Measurements from ENCODE around the gene TOB1. TPM values are rescaled to one million over a fixed set of nuclear protein-coding genes. Genes with fewer than 3 reads are reported as not detected.

Gene TOB1
- total and polyA plus RNA-seq, 2 donors, result 7.7 to 49.3 TPM

DNA sequence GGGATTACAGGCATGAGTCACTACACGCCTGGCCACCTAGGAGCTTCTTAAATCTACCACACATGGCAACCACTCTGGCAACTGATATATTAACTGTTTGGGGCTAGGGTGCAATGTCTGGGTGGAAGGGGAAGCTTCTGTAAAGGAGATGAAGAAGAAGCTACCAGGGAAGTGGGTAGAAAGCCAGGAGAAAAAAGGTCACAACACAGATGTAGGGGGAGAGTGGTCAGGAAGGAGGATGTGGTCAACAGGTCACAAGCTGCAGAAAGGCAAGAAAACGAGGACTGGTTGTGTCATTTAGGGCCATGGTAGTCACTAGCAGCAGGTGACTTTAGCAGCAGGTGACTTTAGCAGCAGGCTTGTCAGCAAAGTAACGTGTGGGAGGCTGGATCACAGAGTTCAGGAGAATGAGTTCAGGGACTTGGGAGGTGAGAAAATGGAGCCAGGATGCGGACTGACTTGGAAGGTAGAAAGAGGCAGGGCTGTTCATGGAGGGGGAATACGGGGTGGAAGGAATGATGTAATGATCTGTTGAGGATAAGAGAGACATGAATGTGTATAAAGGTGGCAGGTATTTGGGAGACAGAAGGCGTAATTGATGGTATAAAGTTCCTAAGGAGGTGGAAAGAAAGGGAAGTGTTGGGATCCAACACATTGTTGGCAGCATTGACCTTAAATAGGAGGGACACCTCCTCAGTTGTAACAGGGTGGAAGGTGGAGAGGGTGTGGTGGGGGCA lies 47.1 kb downstream of the TOB1 start:
- WGBS, result 66% methylated on average over 6 of the region's 6 CpGs

DNA sequence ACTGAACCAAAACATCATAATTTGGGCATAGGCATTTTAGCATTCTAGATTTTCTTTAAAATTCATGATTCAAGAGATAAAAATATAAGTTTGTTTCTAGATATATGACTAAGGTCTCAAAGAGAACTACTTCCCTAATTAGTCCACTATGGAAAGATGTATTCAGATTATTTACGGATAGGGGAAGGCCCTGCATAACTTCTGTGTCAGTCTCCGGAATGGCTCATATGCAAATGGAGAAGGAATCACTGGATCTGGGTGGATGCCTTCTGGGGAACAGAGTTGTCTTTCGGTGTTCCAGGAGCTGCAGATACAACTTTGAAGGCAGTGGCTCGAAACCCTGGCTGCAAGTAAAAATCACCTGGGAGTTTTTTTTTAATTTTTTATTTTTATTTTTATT lies 47.9 kb downstream of the TOB1 start:
- H3K36me3 ChIP-seq (ENCODE audit: control insufficient read depth in 2 of 2, insufficient read depth in 2 of 2, low read length in 1 of 2), result no peaks in the 10 kb centered on the region
- no peak overlapping the region for H3K4me3 ChIP-seq (ENCODE audit: low read length in 2 of 2)
- no peaks in the 10 kb centered on the region for H3K9me3 ChIP-seq (ENCODE audit: control insufficient read depth in 2 of 2, insufficient read depth in 1 of 2, low read length in 1 of 2)
- peaks cover 2 to 12% of the 10 kb centered on the region in 2 donors for H3K27me3 ChIP-seq (ENCODE audit: control insufficient read depth in 2 of 2, insufficient read depth in 1 of 2, low read length in 1 of 2)
- H3K4me1 ChIP-seq (ENCODE audit: control insufficient read depth in 2 of 2, insufficient read depth in 2 of 2, low read length in 2 of 2), result peaks cover 0 to 2% of the 10 kb centered on the region in 2 donors
- WGBS, result 95% methylated on average over 4 of the region's 4 CpGs
- DNase-seq (ENCODE audit: low read depth in 6 of 9, low spot score in 9 of 9), result no peak
- H3K27ac ChIP-seq (ENCODE audit: low read depth in 1 of 2, low read length in 1 of 2), result no peak overlapping the region

More for the DNA sequence above, 47.1 kb downstream of the TOB1 start:
- Histone ChIP-seq H3K36me3 (ENCODE audit: control insufficient read depth in 2 of 2, insufficient read depth in 2 of 2, low read length in 1 of 2) (no peaks in the 10 kb centered on the region), H3K27me3 (ENCODE audit: control insufficient read depth in 2 of 2, insufficient read depth in 1 of 2, low read length in 1 of 2) (peaks cover 2 to 12% of the 10 kb centered on the region in 2 donors), H3K9me3 (ENCODE audit: control insufficient read depth in 2 of 2, insufficient read depth in 1 of 2, low read length in 1 of 2) (no peaks in the 10 kb centered on the region), H3K27ac (ENCODE audit: low read depth in 1 of 2, low read length in 1 of 2) (no peak overlapping the region), H3K4me3 (ENCODE audit: low read length in 2 of 2) (no peak overlapping the region), H3K4me1 (ENCODE audit: control insufficient read depth in 2 of 2, insufficient read depth in 2 of 2, low read length in 2 of 2) (peaks cover 0 to 2% of the 10 kb centered on the region in 2 donors)
- no peak for DNase-seq (ENCODE audit: low read depth in 6 of 9, low spot score in 9 of 9)

DNA sequence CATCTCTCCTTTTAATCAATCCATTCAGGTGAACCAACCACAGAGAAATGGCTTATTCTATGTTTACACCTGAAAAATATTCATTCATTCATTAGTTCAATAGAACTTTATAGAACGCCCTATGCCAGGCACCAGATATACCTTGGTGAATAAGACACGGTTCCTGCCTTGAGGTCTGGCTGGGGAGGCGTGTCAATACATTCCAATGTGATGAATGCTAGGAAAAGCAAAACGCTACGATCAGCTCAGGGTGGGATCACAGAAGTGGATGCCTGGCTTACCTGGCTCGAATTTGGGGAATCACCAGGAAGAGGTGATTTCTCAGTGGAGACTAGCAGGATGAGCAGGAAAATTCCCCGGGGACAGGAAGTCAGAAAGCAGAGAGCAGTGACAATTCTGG lies 48.3 kb downstream of the TOB1 start:
- Histone ChIP-seq H3K4me3 (ENCODE audit: low read length in 2 of 2) (no peak overlapping the region), H3K4me1 (ENCODE audit: control insufficient read depth in 2 of 2, insufficient read depth in 2 of 2, low read length in 2 of 2) (peaks cover 0 to 2% of the 10 kb centered on the region in 2 donors), H3K27me3 (ENCODE audit: control insufficient read depth in 2 of 2, insufficient read depth in 1 of 2, low read length in 1 of 2) (peaks cover 2 to 12% of the 10 kb centered on the region in 2 donors), H3K27ac (ENCODE audit: low read depth in 1 of 2, low read length in 1 of 2) (no peak overlapping the region), H3K9me3 (ENCODE audit: control insufficient read depth in 2 of 2, insufficient read depth in 1 of 2, low read length in 1 of 2) (no peaks in the 10 kb centered on the region), H3K36me3 (ENCODE audit: control insufficient read depth in 2 of 2, insufficient read depth in 2 of 2, low read length in 1 of 2) (no peaks in the 10 kb centered on the region)
- DNase-seq (ENCODE audit: low read depth in 6 of 9, low spot score in 9 of 9), result no peak
- 89% methylated on average over 7 of the region's 7 CpGs for WGBS

DNA sequence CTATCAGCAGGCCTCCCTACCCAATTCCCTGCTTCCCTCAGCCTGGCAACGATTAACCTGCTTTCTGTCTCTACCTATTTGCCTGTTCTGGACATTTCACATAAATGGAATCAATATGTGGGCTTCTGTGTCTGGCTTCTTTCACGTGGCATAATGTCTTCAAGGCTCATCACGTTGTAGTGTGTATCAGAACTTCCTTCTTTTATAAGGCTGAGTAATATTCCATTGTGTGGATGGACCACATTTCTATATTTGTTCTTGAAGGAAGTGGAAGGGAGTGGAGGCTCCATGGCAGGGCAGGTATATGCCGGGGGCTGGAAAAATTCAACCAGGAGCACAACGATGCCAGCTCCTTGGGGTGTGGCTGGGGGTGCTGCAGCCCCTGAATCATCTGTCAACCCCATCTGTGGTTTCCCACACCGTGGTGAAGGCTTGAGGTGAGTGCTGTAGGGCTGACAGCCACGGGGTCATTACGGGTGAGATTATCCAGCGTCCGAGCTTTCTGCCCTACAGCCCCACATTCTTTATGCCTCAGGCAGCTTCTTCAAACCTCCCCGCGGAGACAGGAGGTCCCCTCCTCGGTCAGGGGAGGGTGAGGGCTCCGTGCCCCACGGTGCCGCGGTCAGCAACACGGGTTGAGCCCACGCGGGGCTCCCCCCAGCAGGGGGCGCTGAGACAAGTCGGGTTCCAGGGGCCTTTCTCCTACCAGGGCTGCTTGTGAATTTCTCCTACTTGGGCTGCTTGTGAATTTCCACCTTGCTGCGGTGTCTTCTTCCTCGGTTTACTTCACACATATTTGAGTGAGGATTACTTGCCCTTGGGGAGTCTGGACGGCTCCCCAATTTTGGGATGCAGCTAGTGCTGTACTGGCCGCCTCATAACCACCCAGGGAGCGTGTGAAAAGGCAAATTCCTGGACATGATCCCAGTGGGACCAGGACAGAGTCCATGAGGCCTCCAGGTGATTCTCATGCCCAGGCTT lies 49.1 kb downstream of the TOB1 start:
- Histone ChIP-seq H3K27me3 (ENCODE audit: control insufficient read depth in 2 of 2, insufficient read depth in 1 of 2, low read length in 1 of 2) (peaks cover 2 to 12% of the 10 kb centered on the region in 2 donors), H3K4me1 (ENCODE audit: control insufficient read depth in 2 of 2, insufficient read depth in 2 of 2, low read length in 2 of 2) (peaks cover 0 to 2% of the 10 kb centered on the region in 2 donors), H3K27ac (ENCODE audit: low read depth in 1 of 2, low read length in 1 of 2) (no peak overlapping the region), H3K36me3 (ENCODE audit: control insufficient read depth in 2 of 2, insufficient read depth in 2 of 2, low read length in 1 of 2) (no peaks in the 10 kb centered on the region), H3K9me3 (ENCODE audit: control insufficient read depth in 2 of 2, insufficient read depth in 1 of 2, low read length in 1 of 2) (no peaks in the 10 kb centered on the region), H3K4me3 (ENCODE audit: low read length in 2 of 2) (no peak overlapping the region)
- 36% methylated on average over 27 of the region's 27 CpGs for WGBS
- DNase-seq (ENCODE audit: low read depth in 6 of 9, low spot score in 9 of 9), result peak in 5 of 9 donors; percentile 11 to 58 (median 43)

DNA sequence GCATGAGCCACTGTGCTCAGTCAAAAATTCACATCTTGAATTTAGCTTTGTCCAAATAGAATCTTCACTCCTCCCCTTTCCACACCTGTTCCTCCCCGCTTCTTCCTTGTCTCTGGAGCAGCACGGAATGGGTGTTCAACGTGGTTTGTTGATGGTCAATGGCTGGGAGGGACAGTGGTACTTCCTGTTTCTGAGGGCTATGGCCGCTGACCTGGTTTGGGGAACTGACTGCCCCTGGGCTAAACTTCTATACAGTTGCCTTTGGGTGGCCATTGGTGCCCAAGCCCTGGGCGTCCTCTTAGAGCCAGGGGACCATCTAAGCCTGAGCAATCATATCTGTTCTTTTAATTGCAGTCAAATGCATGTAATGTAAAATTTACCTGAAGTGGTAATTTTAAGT lies 49.9 kb downstream of the TOB1 start:
- peaks cover 2 to 12% of the 10 kb centered on the region in 2 donors for H3K27me3 ChIP-seq (ENCODE audit: control insufficient read depth in 2 of 2, insufficient read depth in 1 of 2, low read length in 1 of 2)
- H3K4me3 ChIP-seq (ENCODE audit: low read length in 2 of 2), result no peak overlapping the region
- DNase-seq (ENCODE audit: low read depth in 6 of 9, low spot score in 9 of 9), result no peak
- H3K9me3 ChIP-seq (ENCODE audit: control insufficient read depth in 2 of 2, insufficient read depth in 1 of 2, low read length in 1 of 2), result no peaks in the 10 kb centered on the region
- no peak overlapping the region for H3K27ac ChIP-seq (ENCODE audit: low read depth in 1 of 2, low read length in 1 of 2)
- WGBS, result 87% methylated on average over 5 of the region's 5 CpGs
- peaks cover 0 to 2% of the 10 kb centered on the region in 2 donors for H3K4me1 ChIP-seq (ENCODE audit: control insufficient read depth in 2 of 2, insufficient read depth in 2 of 2, low read length in 2 of 2)
- no peaks in the 10 kb centered on the region for H3K36me3 ChIP-seq (ENCODE audit: control insufficient read depth in 2 of 2, insufficient read depth in 2 of 2, low read length in 1 of 2)

DNA sequence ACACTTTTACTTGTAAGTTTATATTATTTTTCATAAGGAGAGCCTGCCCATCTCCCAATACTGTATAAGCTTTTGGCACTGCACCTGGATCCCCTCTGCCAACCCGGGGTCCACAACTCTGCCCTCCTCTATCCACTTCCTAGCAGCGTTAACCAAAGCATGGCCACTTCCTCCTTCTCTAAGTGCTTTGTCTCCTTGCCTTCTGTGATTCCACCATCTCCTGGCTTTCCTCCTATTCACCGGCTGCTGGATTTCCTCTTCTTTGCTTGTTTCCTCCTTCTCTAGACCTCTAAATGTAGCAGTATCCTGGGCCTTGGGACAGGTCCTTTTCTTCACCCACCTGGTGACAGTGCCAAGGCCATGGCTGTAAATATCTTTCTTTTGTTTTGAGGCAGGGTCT lies 50.8 kb downstream of the TOB1 start:
- H3K36me3 ChIP-seq (ENCODE audit: control insufficient read depth in 2 of 2, insufficient read depth in 2 of 2, low read length in 1 of 2), result no peaks in the 10 kb centered on the region
- peaks cover 2 to 12% of the 10 kb centered on the region in 2 donors for H3K27me3 ChIP-seq (ENCODE audit: control insufficient read depth in 2 of 2, insufficient read depth in 1 of 2, low read length in 1 of 2)
- no peak for DNase-seq (ENCODE audit: low read depth in 6 of 9, low spot score in 9 of 9)
- 14% methylated on average over 3 of the region's 3 CpGs for WGBS
- no peak overlapping the region for H3K27ac ChIP-seq (ENCODE audit: low read depth in 1 of 2, low read length in 1 of 2)
- H3K4me3 ChIP-seq (ENCODE audit: low read length in 2 of 2), result no peak overlapping the region
- peaks cover 0 to 2% of the 10 kb centered on the region in 2 donors for H3K4me1 ChIP-seq (ENCODE audit: control insufficient read depth in 2 of 2, insufficient read depth in 2 of 2, low read length in 2 of 2)
- H3K9me3 ChIP-seq (ENCODE audit: control insufficient read depth in 2 of 2, insufficient read depth in 1 of 2, low read length in 1 of 2), result no peaks in the 10 kb centered on the region

DNA sequence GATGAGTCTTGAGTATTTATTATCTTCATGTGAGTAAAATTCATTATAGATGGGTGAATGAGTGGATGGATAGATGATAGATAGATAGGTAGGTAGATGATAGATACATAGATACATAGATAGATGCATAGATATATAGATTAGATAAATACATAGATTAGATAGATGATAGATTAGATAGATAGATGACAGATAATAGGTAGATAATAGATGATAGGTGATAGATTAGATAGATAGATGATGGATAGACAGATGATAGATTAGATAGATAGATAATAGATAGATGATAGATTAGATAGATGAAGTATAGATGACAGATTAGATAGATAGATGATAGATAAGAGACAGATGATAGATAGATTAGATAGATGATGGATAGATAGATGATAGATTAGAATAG lies 52.6 kb downstream of the TOB1 start:
- no peaks in the 10 kb centered on the region for H3K36me3 ChIP-seq (ENCODE audit: control insufficient read depth in 2 of 2, insufficient read depth in 2 of 2, low read length in 1 of 2)
- no peak overlapping the region for H3K27ac ChIP-seq (ENCODE audit: low read depth in 1 of 2, low read length in 1 of 2)
- peaks cover 0 to 2% of the 10 kb centered on the region in 2 donors for H3K4me1 ChIP-seq (ENCODE audit: control insufficient read depth in 2 of 2, insufficient read depth in 2 of 2, low read length in 2 of 2)
- DNase-seq (ENCODE audit: low read depth in 6 of 9, low spot score in 9 of 9), result no peak
- H3K9me3 ChIP-seq (ENCODE audit: control insufficient read depth in 2 of 2, insufficient read depth in 1 of 2, low read length in 1 of 2), result no peaks in the 10 kb centered on the region
- peaks cover 2 to 10% of the 10 kb centered on the region in 2 donors for H3K27me3 ChIP-seq (ENCODE audit: control insufficient read depth in 2 of 2, insufficient read depth in 1 of 2, low read length in 1 of 2)
- no peak overlapping the region for H3K4me3 ChIP-seq (ENCODE audit: low read length in 2 of 2)

Data from thymus (tissue), 11 donors.